ENCODE data around the gene UNC80.

UNC80 gene

GRCh38 chr2:209761566-209761965 lies 10.1 kb upstream of the UNC80 start:
- TF ChIP-seq EZH2phosphoT487 (conservative IDR thresholded peaks at IDR 0.05; ENCODE audit: low read length), result no peak
- Histone ChIP-seq H3K4me2 (ENCODE audit: low read depth, low read length, poor library complexity, severe bottlenecking) (no peak overlapping the region), H3K27me3 (ENCODE audit: low read length) (no peaks in the 10 kb centered on the region), H3K4me3 (ENCODE audit: insufficient read depth, low read length, poor library complexity, severe bottlenecking) (no peak overlapping the region), H3K36me3 (ENCODE audit: low read length) (no peaks in the 10 kb centered on the region), H3K9ac (ENCODE audit: low read length) (no peak overlapping the region), H3K9me3 (ENCODE audit: insufficient read depth, low read length) (no peaks in the 10 kb centered on the region), H2AFZ (ENCODE audit: low read depth, low read length, severe bottlenecking) (no peak overlapping the region), H3K79me2 (ENCODE audit: insufficient read depth, low read length) (no peaks in the 10 kb centered on the region), H3F3A (ENCODE audit: insufficient read depth) (no peaks in the 10 kb centered on the region), H3K9me2 (replicated peaks; ENCODE audit: insufficient read depth, low read length) (no peaks in the 10 kb centered on the region), H4K20me1 (ENCODE audit: low read depth, low read length) (peaks cover 2% of the 10 kb centered on the region; the same call in 1 of the 2 replicates), H3K27ac (ENCODE audit: low read depth, low read length) (no peak overlapping the region)

- H3K9me3 ChIP-seq (ENCODE audit: insufficient read depth, low read length), result no peaks in the 10 kb centered on the region
- H3K9me2 ChIP-seq (replicated peaks; ENCODE audit: insufficient read depth, low read length), result no peaks in the 10 kb centered on the region
- H3K4me2 ChIP-seq (ENCODE audit: low read depth, low read length, poor library complexity, severe bottlenecking), result no peak overlapping the region
- H3K4me3 ChIP-seq (ENCODE audit: insufficient read depth, low read length, poor library complexity, severe bottlenecking), result no peak overlapping the region
- H4K20me1 ChIP-seq (ENCODE audit: low read depth, low read length), result peaks cover 2% of the 10 kb centered on the region; the same call in 1 of the 2 replicates
- no peaks in the 10 kb centered on the region for H3K36me3 ChIP-seq (ENCODE audit: low read length)
- no peaks in the 10 kb centered on the region for H3K79me2 ChIP-seq (ENCODE audit: insufficient read depth, low read length)
- H3F3A ChIP-seq (ENCODE audit: insufficient read depth), result no peaks in the 10 kb centered on the region
- no peak overlapping the region for H3K27ac ChIP-seq (ENCODE audit: low read depth, low read length)
- H3K27me3 ChIP-seq (ENCODE audit: low read length), result no peaks in the 10 kb centered on the region
- no peak overlapping the region for H3K9ac ChIP-seq (ENCODE audit: low read length)
- H2AFZ ChIP-seq (ENCODE audit: low read depth, low read length, severe bottlenecking), result no peak overlapping the region
- TF ChIP-seq CTCF (IDR thresholded peaks at IDR 0.05; ENCODE audit: insufficient read depth, low read length, poor library complexity, severe bottlenecking) (no peak), EZH2phosphoT487 (conservative IDR thresholded peaks at IDR 0.05; ENCODE audit: low read length) (no peak)
Observed at GRCh38 chr2:209762563-209762962, 9.1 kb upstream of the UNC80 start.

GRCh38 chr2:209763106-209763505 lies 8.5 kb upstream of the UNC80 start:
- Histone ChIP-seq H3K4me2 (ENCODE audit: low read depth, low read length, poor library complexity, severe bottlenecking) (no peak overlapping the region), H4K20me1 (ENCODE audit: low read depth, low read length) (peaks cover 2% of the 10 kb centered on the region; the same call in 1 of the 2 replicates), H3K9me2 (replicated peaks; ENCODE audit: insufficient read depth, low read length) (no peaks in the 10 kb centered on the region), H3K27ac (ENCODE audit: low read depth, low read length) (no peak overlapping the region), H3K27me3 (ENCODE audit: low read length) (no peaks in the 10 kb centered on the region), H3K79me2 (ENCODE audit: insufficient read depth, low read length) (no peaks in the 10 kb centered on the region), H3K9me3 (ENCODE audit: insufficient read depth, low read length) (no peaks in the 10 kb centered on the region), H2AFZ (ENCODE audit: low read depth, low read length, severe bottlenecking) (no peak overlapping the region), H3K9ac (ENCODE audit: low read length) (no peak overlapping the region), H3K36me3 (ENCODE audit: low read length) (no peaks in the 10 kb centered on the region), H3F3A (ENCODE audit: insufficient read depth) (no peaks in the 10 kb centered on the region), H3K4me3 (ENCODE audit: insufficient read depth, low read length, poor library complexity, severe bottlenecking) (no peak overlapping the region)
- no peak for TF ChIP-seq CTCF (IDR thresholded peaks at IDR 0.05; ENCODE audit: insufficient read depth, low read length, poor library complexity, severe bottlenecking)
- TF ChIP-seq EZH2phosphoT487 (conservative IDR thresholded peaks at IDR 0.05; ENCODE audit: low read length), result no peak

GRCh38 chr2:209766613-209767012 lies 5.0 kb upstream of the UNC80 start:
- Histone ChIP-seq H3K9me3 (ENCODE audit: insufficient read depth, low read length) (no peaks in the 10 kb centered on the region), H3K79me2 (ENCODE audit: insufficient read depth, low read length) (no peaks in the 10 kb centered on the region), H3K36me3 (ENCODE audit: low read length) (no peaks in the 10 kb centered on the region), H3K27ac (ENCODE audit: low read depth, low read length) (no peak overlapping the region), H3F3A (ENCODE audit: insufficient read depth) (no peaks in the 10 kb centered on the region), H3K9ac (ENCODE audit: low read length) (no peak overlapping the region), H3K27me3 (ENCODE audit: low read length) (no peaks in the 10 kb centered on the region), H2AFZ (ENCODE audit: low read depth, low read length, severe bottlenecking) (no peak overlapping the region), H3K4me2 (ENCODE audit: low read depth, low read length, poor library complexity, severe bottlenecking) (no peak overlapping the region), H3K4me3 (ENCODE audit: insufficient read depth, low read length, poor library complexity, severe bottlenecking) (no peak overlapping the region), H4K20me1 (ENCODE audit: low read depth, low read length) (peaks cover 2% of the 10 kb centered on the region; the same call in 1 of the 2 replicates), H3K9me2 (replicated peaks; ENCODE audit: insufficient read depth, low read length) (no peaks in the 10 kb centered on the region)
- TF ChIP-seq CTCF (IDR thresholded peaks at IDR 0.05; ENCODE audit: insufficient read depth, low read length, poor library complexity, severe bottlenecking) (no peak), EZH2phosphoT487 (conservative IDR thresholded peaks at IDR 0.05; ENCODE audit: low read length) (no peak)

Measured in SU-DHL-6 (cell line).